Stimulated activated CD4-positive, alpha-beta T cell treated with anti-CD3 and anti-CD28 coated beads, Interleukin-4, amount 100 ng/mL, for 4 hours (primary cell): ENCODE measurements around the gene ZMIZ1.

Experiments
- DNase-seq, 2 experiments: peaks; one replicate each; pipeline ENCODE4 v3.0.0-alpha.2; 2020

Gene ZMIZ1

DNA sequence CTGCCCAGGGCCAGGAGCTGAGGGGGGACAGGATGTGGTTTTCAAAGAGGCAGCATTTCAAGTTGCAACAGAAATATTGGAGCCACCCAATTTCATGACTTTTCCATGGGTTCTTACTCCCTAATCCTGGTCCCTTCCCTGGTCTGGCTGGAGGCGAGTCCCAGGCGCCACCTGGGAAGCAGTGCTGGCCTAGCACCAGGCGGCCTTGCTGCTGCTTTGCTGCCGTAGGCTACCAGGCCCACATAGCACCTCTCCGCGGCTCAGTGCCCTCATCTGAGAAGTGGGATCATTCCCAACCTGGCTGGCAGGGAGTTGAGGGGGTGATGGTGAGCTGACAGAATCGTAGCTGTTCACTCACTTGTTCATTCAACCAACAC lies 33.7 kb downstream of the ZMIZ1 start:
- DNase-seq: no peak

DNA sequence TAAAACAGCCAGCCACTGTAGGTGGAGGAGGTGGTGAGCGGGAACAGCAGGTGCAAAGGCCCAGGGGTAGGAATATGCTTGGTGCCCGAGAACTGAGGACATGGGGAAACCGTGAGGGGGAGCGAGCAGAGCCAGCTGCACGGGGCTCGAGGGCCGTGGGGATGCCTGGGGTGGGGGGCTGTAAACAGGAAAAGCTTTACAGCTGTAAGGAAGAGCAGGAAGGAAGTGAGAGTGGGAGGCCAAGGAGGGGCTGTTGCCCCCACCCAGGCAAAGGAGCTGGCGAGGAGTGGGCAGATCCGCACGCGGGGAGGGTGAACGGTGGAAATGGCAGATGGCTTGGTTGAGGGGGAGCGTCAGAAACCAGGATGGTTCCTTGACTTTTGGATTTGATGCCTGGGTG lies 34.4 kb downstream of the ZMIZ1 start:
- no peak for DNase-seq

GRCh38 chr10:79103585-79103984 lies 34.8 kb downstream of the ZMIZ1 start:
- no peak for DNase-seq

DNA sequence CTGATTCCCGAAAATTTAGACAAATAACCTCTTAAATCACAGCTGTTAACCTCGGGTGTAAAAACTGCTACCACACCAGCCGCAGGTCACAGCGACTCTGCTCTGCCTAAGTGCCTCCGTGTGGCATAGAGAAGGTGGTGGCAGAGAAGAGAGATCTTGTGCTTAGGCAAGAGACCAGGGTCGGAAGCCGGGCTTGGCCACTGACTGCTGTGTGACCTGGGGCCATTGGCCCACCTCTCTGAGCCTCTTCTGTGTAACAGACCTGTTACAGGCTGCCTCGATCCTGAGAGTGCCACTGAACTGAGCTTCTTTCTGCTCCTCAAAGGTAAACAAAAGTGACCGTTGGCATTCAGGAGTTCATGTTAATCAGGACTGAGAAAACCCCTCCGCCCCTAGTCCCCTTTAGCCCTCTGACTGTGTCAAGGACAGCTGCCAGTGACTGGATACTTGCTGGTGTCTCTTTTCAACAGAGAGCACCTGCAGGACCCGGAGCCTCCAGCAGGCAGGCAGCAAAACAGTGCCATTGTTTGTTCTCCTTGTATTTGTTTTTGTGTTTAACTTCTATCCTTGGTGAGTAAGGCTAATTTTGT lies 36.5 kb downstream of the ZMIZ1 start:
- no peak for DNase-seq

- DNase-seq: no peak
Measured at GRCh38 chr10:79105818-79106217, 37.1 kb downstream of the ZMIZ1 start.

DNA sequence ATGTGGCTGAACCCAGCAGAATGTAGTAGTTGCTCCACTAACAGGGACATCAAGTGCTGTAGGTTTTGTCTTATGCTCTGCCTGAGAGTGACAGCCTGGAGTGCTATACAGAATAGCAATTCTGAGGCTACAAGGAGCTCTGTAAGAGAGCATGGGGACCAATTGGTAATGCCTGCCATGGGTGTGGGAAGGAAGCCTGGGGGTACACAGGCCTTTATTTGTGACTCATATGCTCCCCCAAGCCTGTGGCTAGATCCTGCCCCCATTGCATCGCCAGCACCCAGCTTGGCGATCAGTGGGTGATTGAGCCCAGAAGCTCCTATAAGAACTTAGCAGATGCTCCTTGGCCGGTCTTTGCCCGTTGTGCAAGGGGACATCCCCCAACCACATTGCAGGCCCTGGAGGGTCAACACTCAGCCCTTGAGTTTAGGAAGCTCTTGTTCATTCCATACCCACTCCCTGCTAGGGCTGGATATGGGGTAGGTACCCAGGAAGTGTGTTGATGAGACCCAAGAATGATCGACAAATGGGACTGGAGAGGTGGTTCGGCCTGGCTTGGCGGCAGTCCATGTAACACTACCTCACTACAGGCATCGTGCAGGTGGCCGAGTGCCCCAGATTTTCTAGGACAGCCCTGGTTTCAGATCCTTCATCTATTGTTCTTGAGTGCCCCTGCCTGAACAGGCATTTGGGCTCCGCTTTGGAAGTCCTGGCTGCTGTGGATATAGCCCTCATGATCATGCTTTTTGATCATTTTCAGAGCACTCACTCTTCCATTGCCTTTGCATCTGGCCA lies 37.7 kb downstream of the ZMIZ1 start:
- no peak for DNase-seq

DNA sequence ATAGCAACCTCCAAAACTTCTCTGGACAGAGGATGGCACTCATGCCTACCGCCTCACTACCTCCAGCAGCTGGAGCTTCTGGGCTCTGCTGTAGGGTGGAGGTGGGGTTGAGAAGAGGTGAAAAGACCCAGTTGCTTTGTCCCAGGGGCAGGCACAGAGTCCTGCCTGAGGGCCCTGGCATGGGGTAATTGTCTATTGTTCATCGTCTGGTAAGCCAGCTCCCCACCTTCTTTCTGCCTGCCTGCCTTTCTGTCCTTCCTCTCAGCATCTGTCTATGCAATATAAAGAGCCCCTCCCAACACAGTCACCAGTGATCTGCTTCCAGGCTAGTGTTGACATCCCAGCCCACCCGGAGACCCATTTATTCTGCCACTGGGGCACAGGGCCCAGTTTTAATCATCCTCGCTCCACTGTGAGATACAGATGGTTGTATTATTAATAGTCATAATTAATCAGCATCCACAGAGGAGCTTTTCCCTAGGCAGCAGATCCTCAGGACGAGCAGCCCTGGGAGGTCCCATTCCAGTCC lies 39.0 kb downstream of the ZMIZ1 start:
- no peak for DNase-seq

- no peak for DNase-seq
Measured at GRCh38 chr10:79108728-79109127, 40.0 kb downstream of the ZMIZ1 start.

DNA sequence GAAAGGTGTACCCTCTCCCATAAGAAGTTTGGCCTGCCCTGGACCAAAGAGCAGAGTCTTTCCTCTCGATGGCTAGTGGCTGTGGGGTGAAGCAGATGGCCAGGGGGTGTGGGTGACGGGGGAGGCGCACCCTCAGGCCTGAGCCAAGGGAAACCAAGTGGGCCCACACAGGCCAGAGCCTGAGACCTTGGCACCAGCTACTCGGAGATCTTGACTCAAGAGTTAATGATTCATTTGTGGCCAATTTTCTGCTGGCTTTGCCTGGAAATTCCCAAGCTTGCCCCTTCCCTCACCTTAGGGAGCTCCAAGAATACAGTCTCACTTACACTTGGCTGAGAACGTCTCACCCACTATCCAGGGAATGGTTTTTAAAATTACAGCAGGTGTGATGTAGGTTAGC lies 42.7 kb downstream of the ZMIZ1 start:
- no peak for DNase-seq

DNA sequence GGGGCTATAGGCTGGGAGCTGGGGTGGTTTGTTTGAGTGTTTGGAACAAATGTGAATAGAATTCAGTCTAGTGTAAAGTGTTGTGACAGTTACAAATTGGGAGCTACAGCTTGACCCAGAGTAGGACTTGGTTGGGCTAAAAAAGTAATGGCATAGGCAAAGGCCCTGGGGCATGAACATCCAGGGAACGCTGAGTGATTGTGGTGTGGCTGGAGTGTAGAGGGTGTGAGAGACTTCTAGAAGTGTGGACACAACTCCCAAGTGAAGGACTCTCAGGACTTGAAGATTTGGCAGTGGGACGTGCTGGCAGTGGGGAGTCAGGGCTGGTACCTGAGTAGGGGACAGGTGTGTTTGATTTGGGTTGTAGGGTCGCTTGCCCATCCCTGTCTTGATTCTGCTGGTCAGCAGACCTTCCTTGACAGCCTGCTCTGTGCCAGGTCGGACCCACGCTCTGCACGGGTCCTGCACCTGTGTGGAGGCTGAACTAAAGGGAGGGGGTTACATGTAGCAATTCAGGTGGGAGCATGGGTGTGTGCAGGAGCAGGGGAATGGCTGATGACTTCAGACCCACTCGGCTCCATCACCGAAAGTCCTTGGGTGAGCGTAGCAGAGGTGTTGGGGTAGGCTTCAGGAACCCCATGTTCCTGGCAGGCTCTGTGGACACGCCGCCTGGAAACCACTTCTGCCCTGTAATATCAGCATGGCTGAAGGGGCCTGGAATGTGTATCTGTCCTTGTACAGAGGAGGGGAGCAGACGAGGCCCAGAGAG lies 43.3 kb downstream of the ZMIZ1 start:
- no peak for DNase-seq

- DNase-seq: no peak
Measured at GRCh38 chr10:79112881-79113431, 44.2 kb downstream of the ZMIZ1 start.

DNA sequence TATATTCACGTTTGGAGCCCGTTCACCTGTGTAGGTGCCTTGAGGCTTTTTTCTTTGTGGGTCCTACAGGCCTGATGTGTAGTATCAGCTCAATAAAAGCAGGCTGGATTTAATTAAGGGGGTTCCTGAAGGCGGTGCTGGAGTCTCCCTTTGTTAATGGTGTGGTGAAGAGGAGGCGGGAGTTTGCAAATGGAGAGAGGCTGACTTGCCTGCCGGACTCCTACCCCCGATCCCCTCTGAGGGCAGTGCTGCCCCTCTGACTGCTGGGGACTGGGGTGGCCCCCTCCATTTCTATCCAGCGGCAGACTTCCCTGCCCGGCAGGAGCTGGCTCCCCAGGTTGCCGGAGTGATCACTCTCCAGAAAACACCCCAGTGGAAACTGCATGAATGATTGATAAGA lies 45.1 kb downstream of the ZMIZ1 start:
- no peak for DNase-seq

DNA sequence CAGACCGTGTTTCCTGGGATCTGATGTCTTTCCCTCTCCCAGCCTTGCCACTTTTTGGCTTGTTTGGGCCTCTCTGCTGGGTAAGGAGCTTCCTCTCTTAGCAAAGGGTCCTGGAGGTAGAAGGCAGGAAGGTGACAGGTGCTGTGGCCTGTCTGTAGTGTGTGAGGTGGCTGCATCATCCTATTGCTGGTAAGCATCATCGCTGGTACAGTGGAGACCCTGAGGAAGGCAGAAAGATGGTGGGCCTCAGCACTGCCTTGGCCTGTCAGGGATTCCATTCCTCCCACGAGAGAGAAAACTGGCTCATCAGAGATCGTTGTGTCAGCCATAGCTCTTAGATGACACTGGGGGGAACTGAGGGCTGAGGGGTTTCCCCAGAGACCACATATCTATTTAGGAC lies 46.5 kb downstream of the ZMIZ1 start:
- DNase-seq: no peak

DNA sequence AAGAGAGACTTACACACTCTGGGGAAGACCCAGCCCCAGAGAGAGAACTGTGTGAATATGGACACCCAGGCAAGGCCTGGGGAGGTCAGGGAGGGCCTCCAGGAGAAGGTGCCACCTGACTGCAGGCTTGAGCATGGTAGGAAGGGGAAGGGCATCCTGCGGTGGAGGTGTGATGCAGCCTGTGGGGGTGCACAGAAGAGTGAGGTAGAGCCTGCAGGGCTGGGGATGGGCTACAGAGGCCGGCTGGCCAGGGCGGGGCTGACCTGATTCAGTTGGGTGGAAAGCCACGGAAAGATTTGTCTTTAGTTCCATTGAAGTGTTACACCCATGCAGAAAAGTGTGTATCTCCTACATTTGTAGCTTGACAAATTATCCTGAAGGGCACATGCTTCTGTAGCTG lies 47.6 kb downstream of the ZMIZ1 start:
- DNase-seq: no peak

- DNase-seq: no peak
Measured at GRCh38 chr10:79116801-79117723, 48.3 kb downstream of the ZMIZ1 start.

GRCh38 chr10:79118286-79119202 lies 49.8 kb downstream of the ZMIZ1 start:
- no peak for DNase-seq

GRCh38 chr10:79119306-79119705 lies 50.5 kb downstream of the ZMIZ1 start:
- DNase-seq: no peak

DNA sequence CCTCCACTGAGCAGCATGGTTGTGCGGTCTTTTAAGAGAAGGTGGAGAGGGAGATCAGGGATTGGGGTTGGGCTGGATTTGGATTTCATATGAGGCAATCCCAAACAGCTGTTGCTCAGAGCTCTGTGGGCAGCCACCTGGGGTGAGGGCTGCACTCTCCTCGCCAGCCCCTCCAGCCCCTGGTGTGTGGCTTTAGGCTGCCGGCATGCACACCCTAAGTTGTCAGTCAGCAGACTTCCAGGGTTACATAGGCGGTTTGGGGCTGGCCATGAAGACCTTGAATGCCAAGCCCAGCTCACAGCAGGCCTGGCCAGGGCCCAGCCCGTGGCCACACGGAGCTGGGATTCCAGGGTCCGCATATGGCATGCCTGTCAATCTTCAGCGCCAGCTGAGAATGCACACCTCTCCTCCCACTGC lies 54.8 kb downstream of the ZMIZ1 start:
- no peak for DNase-seq

- no peak for DNase-seq
Measured at GRCh38 chr10:79124066-79124465, 55.3 kb downstream of the ZMIZ1 start.

- DNase-seq: no peak
Measured at GRCh38 chr10:79125092-79125491, 56.3 kb downstream of the ZMIZ1 start.
